Glutamatergic neuron (in vitro differentiated cells): Measurements from ENCODE around the gene SUCLG2. TPM values are rescaled to one million over a fixed set of nuclear protein-coding genes. Genes with fewer than 3 reads are reported as not detected.

ENCODE experiments used
- DNase-seq: peaks from one replicate; pipeline ENCODE4 v3.0.0; 2022
- H3K27ac Mint-ChIP-seq: one replicate; pipeline ENCODE4 v1.8.0; 2020; ENCODE audit warnings: mild to moderate bottlenecking, mixed read lengths, inconsistent platforms; ENCODE audit not compliant: unreplicated experiment
- H3K27me3 Mint-ChIP-seq: one replicate; pipeline ENCODE4 v1.8.0; 2020; ENCODE audit warnings: mild to moderate bottlenecking, moderate library complexity, mixed read lengths, inconsistent platforms; ENCODE audit not compliant: unreplicated experiment
- H3K36me3 Mint-ChIP-seq: one replicate; pipeline ENCODE4 v1.8.0; 2020; ENCODE audit warnings: mild to moderate bottlenecking, mixed read lengths, inconsistent platforms; ENCODE audit not compliant: unreplicated experiment
- H3K4me1 Mint-ChIP-seq: one replicate; pipeline ENCODE4 v1.8.0; 2020; ENCODE audit warnings: mild to moderate bottlenecking, low read depth, mixed read lengths, inconsistent platforms; ENCODE audit not compliant: unreplicated experiment
- H3K4me3 Mint-ChIP-seq: one replicate; pipeline ENCODE4 v1.8.0; 2020; ENCODE audit warnings: mild to moderate bottlenecking, mixed read lengths, inconsistent platforms; ENCODE audit not compliant: unreplicated experiment
- H3K9me3 Mint-ChIP-seq: one replicate; pipeline ENCODE4 v1.8.0; 2020; ENCODE audit warnings: mild to moderate bottlenecking, moderate library complexity, mixed read lengths, inconsistent platforms; ENCODE audit not compliant: unreplicated experiment
- total RNA-seq: library from RNA; stranded (reverse); fragmentation: NEBNext Ultra II Directional; extraction: Animal tissue kit (Norgen Biotek cat#: 25700); gene quantifications from one replicate; pipeline ENCODE4 v1.2.1, GENCODE V29; 2021; ENCODE audit not compliant: unreplicated experiment
- TF ChIP-seq, protein P1 (sequence below): fragments of 200-600 bp; sonication (generic); IDR thresholded peaks from one replicate; pipeline ENCODE4 v1.5.0; 2021; ENCODE audit not compliant: partially characterized antibody, unreplicated experiment

Gene SUCLG2
- total RNA-seq, 1 donor from 2014 or later, result 4.3 TPM

DNA sequence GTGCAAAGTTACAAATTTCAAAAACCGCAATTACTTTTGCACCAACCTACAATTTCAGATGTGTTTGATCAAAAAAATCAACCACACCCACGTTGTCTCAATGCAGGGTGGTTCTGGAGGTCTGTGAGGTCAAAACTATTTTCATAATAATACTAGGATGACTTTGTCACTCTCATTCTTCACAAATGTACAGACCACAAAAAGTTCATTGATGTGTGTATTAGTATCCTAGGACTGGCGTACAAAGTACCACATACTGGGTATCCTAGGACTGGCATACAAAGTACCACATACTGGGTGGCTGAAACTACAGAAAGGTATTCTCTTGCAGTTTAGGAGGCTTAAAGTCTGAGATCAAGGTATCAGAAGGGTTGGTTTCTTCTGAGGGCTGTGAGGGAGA lies 13.0 kb downstream of the SUCLG2 start:
- no peak overlapping the region for H3K4me3 Mint-ChIP-seq
- no peak for DNase-seq
- H3K27me3 Mint-ChIP-seq, result no peaks in the 10 kb centered on the region
- TF ChIP-seq, protein P1, sequence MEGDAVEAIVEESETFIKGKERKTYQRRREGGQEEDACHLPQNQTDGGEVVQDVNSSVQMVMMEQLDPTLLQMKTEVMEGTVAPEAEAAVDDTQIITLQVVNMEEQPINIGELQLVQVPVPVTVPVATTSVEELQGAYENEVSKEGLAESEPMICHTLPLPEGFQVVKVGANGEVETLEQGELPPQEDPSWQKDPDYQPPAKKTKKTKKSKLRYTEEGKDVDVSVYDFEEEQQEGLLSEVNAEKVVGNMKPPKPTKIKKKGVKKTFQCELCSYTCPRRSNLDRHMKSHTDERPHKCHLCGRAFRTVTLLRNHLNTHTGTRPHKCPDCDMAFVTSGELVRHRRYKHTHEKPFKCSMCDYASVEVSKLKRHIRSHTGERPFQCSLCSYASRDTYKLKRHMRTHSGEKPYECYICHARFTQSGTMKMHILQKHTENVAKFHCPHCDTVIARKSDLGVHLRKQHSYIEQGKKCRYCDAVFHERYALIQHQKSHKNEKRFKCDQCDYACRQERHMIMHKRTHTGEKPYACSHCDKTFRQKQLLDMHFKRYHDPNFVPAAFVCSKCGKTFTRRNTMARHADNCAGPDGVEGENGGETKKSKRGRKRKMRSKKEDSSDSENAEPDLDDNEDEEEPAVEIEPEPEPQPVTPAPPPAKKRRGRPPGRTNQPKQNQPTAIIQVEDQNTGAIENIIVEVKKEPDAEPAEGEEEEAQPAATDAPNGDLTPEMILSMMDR, result no peak
- peaks cover 1% of the 10 kb centered on the region for H3K9me3 Mint-ChIP-seq
- no peaks in the 10 kb centered on the region for H3K4me1 Mint-ChIP-seq
- no peaks in the 10 kb centered on the region for H3K36me3 Mint-ChIP-seq
- no peak overlapping the region for H3K27ac Mint-ChIP-seq

DNA sequence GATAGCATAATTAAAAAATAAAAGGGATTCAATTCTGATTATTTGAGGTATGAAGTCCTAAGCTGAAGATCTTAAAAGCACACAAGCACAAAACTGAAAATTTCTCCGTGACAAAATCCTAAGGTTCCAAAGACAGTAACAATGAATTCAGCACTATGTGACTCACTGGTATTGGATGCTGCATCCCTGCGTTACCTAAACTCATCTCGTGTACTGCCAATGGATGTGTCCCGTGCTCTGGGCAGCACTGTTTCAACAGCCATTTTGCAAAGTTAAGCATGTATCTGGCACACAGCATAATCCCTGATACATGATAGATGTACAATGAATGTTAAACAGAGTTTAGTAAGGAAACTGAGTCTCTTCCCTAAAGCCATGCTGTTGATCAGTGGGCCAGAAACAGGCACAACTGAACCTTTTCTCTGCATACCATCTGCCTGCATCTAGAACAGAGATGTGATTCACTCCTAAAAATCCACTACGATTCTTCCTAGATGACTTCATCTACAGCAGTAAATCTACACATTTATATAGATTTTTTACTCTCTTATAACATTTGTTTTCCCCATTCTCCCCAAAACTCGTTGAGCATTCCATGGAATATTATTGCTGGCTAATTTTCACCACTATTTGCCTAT lies 14.3 kb downstream of the SUCLG2 start:
- TF ChIP-seq, protein P1, result no peak
- peaks cover 7% of the 10 kb centered on the region for H3K4me1 Mint-ChIP-seq
- H3K27ac Mint-ChIP-seq, result no peak overlapping the region
- no peaks in the 10 kb centered on the region for H3K27me3 Mint-ChIP-seq
- no peak for DNase-seq
- peaks cover 1% of the 10 kb centered on the region for H3K9me3 Mint-ChIP-seq
- no peak overlapping the region for H3K4me3 Mint-ChIP-seq
- no peaks in the 10 kb centered on the region for H3K36me3 Mint-ChIP-seq

DNA sequence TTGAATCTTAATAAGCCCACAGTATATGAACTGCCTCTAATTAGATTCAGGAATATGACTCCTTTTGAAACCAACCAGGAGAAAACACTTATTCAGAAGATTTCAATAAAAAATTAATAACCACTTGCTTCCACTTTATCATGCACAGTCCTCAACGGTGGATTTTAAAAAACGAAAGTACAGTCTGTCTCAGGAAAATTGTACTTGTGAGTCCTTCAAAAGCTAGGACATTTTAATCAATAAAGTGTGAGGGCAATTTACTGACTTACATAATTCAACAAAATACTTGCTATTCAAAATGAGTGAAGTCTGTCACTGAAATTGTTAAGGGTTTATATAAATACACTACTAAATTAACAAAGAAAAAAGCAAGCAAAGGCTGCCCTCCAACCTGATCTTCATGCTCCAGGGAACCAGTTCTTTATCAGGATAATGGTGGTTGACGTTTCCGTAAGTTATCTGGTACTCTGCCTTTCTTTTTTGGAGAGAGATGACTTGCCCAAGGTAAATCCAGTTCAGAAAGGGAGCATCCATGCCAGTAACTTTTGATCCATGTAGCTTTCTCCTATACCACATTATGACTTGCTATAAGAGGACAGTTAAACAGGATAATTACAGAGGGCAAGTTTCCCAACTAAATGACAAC lies 17.0 kb downstream of the SUCLG2 start:
- Mint-ChIP-seq H3K36me3 (no peaks in the 10 kb centered on the region), H3K9me3 (no peaks in the 10 kb centered on the region), H3K27ac (no peak overlapping the region), H3K4me1 (peaks cover 7% of the 10 kb centered on the region), H3K4me3 (no peak overlapping the region), H3K27me3 (no peaks in the 10 kb centered on the region)
- TF ChIP-seq, protein P1, result no peak
- no peak for DNase-seq

DNA sequence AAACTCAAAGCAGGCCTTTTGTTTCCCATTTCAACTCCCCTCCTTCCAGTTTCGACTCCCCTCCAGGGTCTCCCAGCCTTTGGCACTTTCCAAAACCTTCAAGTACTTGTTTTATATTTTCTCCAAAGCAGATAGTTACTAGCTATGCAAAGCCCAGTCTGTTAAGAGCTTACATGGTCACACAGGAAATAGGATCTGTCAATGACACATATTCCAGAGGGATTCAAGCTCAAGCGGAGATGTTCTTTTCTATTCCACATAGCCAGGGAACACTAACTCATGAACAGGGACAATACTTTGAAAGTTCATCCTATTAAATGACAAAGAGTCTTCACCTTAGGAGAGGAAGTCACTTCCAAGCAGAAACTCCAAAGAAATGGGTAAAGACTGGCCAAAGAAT lies 18.6 kb downstream of the SUCLG2 start:
- Mint-ChIP-seq H3K4me3 (no peak overlapping the region), H3K4me1 (peaks cover 7% of the 10 kb centered on the region), H3K9me3 (no peaks in the 10 kb centered on the region), H3K27ac (no peak overlapping the region), H3K27me3 (no peaks in the 10 kb centered on the region), H3K36me3 (no peaks in the 10 kb centered on the region)
- DNase-seq, result no peak
- TF ChIP-seq, protein P1, result no peak

DNA sequence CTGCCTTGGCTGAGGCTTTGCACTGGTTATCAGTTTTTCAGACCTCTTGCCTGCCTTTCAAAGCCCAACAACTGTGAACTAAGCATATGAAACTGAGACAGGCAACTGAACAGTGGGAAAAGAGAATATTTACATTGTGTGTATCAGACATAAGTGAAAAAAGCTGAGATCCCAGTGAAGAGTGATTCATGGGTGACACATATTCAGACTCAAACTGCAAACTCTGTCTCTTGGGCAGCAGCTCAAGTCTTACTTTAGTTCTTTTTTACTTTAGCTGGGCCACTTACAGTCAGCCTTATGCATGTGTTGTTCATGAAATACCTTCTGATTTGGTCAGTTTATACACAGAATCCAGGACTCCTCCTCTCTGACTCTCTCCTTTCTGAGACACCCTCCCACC lies 19.2 kb downstream of the SUCLG2 start:
- TF ChIP-seq, protein P1, result no peak
- H3K4me1 Mint-ChIP-seq, result peaks cover 7% of the 10 kb centered on the region
- no peak overlapping the region for H3K27ac Mint-ChIP-seq
- H3K9me3 Mint-ChIP-seq, result no peaks in the 10 kb centered on the region
- no peak overlapping the region for H3K4me3 Mint-ChIP-seq
- DNase-seq, result no peak
- H3K36me3 Mint-ChIP-seq, result no peaks in the 10 kb centered on the region
- H3K27me3 Mint-ChIP-seq, result no peaks in the 10 kb centered on the region
